ENCODE data around the gene PBOV1.

Gene PBOV1

GRCh38 chr6:138204303-138204702 lies 14.0 kb downstream of the PBOV1 start:
- no peak for DNase-seq

- no peak for DNase-seq
Observed at GRCh38 chr6:138203315-138203714, 15.0 kb downstream of the PBOV1 start.

- no peak for DNase-seq
Observed at GRCh38 chr6:138201836-138202235, 16.5 kb downstream of the PBOV1 start.

- no peak for DNase-seq
Observed at GRCh38 chr6:138198430-138199091, 19.7 kb downstream of the PBOV1 start.

- DNase-seq = no peak
Observed at GRCh38 chr6:138197570-138197969, 20.7 kb downstream of the PBOV1 start.

DNA sequence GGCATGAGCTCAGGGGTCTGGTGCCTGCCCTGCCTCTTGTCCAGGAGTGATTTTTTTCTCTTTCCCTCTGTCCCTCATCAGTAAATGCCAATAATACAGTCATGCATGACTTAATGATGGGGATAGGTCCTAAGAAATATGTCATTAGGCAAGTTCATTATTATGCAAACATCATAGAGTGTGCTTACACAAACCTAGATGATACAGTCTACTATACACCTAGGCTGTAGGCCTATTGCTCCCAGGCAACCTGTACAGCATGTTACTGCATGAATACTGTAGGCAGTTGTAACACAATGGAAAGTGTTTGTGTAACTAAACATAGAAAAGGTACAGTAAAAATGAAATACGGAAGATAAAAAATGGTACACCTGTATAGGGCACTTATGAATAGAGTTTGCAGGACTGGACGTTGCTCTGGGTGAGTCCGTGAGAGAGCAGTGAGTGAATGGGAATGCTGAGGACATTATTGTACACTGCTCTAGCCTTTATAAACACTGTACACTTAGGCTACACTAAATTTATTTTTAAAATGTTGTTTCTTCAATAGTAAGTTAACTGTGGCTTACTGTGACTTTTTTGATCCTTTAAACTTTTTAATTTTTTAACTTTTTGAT lies 22.1 kb downstream of the PBOV1 start:
- DNase-seq = no peak

DNA sequence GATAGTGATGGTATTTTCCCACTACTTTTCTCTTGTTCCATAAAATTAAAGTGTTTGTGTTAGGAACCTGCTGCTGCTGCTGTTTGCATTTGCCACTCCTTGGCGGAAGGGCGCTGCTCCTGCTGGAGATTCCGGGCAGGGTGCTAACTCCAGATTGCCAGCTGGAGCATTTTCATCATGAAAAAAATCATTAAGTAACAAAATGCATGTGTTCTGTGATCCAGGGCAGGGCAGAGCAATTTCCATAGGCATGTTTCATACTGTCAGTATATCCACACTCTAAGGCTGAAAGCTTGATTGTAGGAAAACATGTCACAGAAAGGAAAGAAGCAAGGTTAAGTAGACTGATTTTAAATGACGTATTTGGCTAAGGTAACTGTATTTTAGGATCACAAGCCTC lies 24.0 kb downstream of the PBOV1 start:
- DNase-seq = no peak

DNA sequence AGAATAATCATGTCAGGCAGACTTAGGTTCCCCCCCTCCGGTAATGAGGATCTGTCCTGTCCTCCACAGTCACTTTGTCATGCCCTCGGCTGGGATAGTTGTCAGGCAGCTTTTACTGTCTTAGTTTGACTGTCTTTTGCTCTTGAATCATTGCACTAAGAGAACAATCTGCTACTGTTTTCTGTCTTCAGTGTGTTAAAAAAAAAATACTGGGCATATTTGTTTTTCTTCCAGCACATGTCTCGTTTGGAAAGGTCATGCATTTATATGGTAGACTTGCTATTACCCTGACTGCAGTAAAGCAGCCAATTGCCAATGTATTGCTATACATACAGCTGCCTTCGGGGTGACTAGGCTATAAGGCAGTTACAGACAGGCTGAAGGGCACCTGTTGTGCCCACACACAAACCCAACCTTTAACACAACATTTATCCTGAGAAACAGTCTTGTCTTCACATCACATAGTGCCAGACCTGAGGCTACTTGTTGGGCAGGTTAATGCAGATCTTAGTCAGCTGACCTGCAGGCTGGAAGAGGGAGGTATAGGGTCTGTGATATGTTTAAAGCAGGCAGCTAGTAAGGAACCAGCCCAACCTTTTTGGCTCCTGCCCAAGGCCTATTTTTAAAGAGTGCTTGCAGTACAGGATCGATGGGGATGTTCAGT lies 29.9 kb downstream of the PBOV1 start:
- no peak for DNase-seq

- no peak for DNase-seq
Observed at GRCh38 chr6:138187156-138187555, 31.1 kb downstream of the PBOV1 start.

DNA sequence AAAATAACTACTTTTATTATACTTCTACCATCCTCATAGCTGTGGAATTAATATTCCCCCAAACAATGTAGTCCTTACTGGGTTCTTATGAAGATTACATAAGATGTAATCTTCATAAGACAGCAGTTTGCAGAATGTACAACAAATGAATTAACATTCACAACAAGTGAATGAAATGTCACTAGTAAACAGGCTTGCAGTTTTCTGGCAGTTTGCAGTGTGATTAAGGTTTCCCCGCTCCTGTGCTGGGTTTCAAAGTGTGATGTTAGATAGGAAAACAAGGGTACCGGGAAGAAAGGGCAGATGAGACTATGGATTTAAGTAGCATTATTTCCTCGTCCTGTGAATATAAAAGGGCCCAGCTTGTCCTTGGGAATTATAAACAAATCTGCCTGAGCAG lies 34.1 kb downstream of the PBOV1 start:
- DNase-seq = no peak

GRCh38 chr6:138183790-138184134 lies 34.5 kb downstream of the PBOV1 start:
- no peak for DNase-seq

- no peak for DNase-seq
Observed at GRCh38 chr6:138182939-138183789, 35.1 kb downstream of the PBOV1 start.

GRCh38 chr6:138176652-138177232 lies 41.5 kb downstream of the PBOV1 start:
- DNase-seq = no peak

- DNase-seq = no peak
Observed at GRCh38 chr6:138175596-138175995, 42.7 kb downstream of the PBOV1 start.
